IPS-18a (cell line): ENCODE results near the gene STPG3.

Source experiments
- H3K27ac ChIP-seq: one replicate; pipeline ENCODE4 v1.5.1; 2013; ENCODE audit warnings: low read length
- H3K27me3 ChIP-seq: one replicate; pipeline ENCODE4 v1.6.1; 2013; ENCODE audit warnings: mild to moderate bottlenecking, low read length; ENCODE audit not compliant: control insufficient read depth, insufficient read depth
- H3K36me3 ChIP-seq: one replicate; pipeline ENCODE4 v1.6.1; 2013; ENCODE audit warnings: low read depth, low read length; ENCODE audit not compliant: control insufficient read depth
- H3K4me1 ChIP-seq: one replicate; pipeline ENCODE4 v1.6.1; 2013; ENCODE audit warnings: low read depth, low read length; ENCODE audit not compliant: control insufficient read depth
- H3K4me3 ChIP-seq: one replicate; pipeline ENCODE4 v1.5.1; 2013; ENCODE audit warnings: low read length
- H3K9ac ChIP-seq: one replicate; pipeline ENCODE4 v1.6.1; 2013; ENCODE audit warnings: mild to moderate bottlenecking, low read length, moderate library complexity
- H3K9me3 ChIP-seq: one replicate; pipeline ENCODE4 v1.6.1; 2013; ENCODE audit warnings: low read depth, low read length; ENCODE audit not compliant: control insufficient read depth

STPG3 gene

DNA sequence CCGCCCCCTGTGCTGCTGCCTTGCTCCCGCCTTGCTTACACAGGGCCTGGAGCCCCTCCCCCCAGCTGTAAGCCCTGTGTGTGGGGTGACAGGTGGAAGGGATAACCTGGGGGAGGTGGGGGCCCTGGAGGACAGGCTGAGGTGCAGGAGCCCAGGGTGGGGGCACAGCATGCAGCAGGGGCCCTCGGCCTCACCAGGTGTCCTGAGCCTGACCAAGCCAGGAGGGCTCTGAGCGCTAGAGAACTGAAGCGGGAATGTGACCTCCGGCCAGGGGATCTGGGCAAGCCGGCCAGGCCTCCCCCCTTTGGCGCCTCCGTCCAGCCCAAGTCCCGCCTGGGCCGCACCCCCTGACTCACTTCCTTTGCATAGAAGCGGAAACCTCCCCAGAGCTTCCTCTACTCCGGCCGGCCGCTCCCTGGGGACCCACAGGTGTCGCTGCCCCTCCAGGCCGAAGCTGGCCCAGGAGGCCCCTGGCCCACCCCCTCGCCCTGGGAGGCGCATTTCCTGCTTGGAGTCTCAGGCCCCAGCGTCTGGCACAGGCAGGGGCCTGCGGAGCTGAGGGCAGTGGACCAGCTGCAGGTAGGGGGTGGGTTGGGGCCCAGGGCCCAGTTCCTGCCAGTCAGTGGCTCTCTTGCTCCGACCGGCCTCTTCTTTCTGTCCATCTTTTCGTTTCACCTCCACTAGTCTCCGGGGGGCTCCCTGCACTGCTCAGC lies 26.4 kb downstream of the STPG3 start, which contains the start of gene TOR4A:
TOR4A (plus strand) TSS at position 398 of the 713 bp plus-strand sequence. CDS start 964 bp downstream, outside the sequence.
- Histone ChIP-seq H3K27ac (no peak within 1 kb of the TSS), H3K9me3 (no peaks in the 10 kb centered on the region), H3K27me3 (peaks cover 47% of the 10 kb centered on the region), H3K36me3 (no peaks in the 10 kb centered on the region), H3K9ac (peak within 1 kb of the TSS; percentile 54), H3K4me3 (peak within 1 kb of the TSS; percentile 50), H3K4me1 (peaks cover 12% of the 10 kb centered on the region)

DNA sequence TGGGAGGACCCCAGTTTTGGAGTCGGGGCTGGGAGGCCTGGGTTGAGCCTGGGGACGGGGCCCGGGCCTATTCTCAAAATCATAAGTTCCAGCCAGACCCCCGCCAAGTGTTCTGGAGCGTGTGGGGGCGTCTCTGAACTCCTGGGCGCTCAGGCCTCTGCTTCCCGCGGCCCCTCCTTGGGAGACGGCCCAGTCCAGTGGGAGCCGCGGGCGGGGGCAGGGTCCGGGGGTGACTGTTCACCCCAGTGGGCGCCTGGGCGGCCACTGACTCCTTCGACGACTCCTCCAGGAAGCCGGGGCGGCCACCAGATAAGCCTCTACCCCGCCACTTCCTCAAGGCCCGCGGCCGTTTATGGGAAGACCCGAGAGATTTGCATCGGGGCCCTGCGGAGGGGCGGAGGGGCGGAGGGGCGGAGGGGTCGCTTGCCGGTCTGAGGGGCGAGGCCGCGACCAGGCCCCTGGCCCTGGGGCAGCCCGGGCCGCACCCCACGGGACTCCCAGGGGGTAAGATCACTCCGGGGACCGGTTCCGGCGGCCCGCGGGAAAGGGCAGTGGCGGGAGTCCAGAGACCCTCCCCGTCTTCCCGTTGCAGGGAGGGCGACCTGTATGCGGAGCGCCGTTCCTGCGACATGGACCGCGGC lies 27.1 kb downstream of the STPG3 start:
- no peak overlapping the region for H3K9ac ChIP-seq
- peaks cover 12% of the 10 kb centered on the region for H3K4me1 ChIP-seq
- H3K27me3 ChIP-seq: peaks cover 52% of the 10 kb centered on the region
- H3K4me3 ChIP-seq: peak overlapping the region; percentile 50
- no peak overlapping the region for H3K27ac ChIP-seq
- H3K9me3 ChIP-seq: no peaks in the 10 kb centered on the region
- H3K36me3 ChIP-seq: no peaks in the 10 kb centered on the region

DNA sequence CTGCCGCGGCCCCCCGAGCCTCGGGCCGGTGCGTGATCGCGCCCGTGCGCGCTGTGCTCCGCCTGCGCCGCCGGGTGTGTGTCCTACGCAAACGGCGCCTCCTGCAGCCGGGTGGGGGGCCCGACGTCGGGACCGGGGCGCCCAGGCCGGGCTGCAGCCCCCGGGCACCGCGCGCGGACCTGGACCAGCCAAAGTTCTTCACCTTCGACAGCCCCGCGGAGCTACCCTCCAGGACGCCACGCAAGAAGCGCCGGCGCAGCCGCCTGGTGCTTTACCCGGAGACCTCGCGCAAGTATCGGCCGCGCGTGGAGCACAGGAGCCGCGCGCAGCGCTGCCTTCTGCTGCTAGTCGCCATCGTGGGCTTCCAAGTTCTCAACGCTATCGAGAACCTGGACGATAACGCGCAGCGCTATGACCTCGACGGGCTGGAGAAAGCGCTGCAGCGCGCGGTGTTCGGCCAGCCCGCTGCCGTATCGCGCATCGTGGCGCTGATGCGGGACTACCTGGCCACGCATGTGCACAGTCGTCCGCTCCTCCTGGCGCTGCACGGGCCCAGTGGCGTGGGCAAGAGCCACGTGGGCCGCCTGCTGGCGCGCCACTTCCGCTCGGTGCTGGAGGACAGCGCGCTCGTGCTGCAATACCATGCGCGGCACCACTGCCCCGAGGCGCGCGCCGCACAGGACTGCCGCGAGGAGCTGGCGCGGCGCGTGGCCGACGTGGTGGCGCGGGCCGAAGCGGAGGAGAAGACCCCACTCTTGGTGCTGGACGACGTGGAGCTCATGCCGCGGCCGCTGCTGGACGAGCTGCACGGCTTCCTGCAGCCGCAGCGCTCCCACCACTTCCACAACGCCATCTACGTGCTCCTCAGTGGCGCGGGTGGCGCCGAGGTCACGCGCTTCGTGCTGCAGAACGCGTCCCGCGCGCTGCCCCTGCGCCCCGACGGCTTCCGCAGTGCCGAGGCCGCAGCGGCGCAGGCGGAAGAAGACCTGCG lies 27.9 kb downstream of the STPG3 start:
- Histone ChIP-seq H3K4me1 (peaks cover 12% of the 10 kb centered on the region), H3K36me3 (no peaks in the 10 kb centered on the region), H3K4me3 (peak overlapping the region; percentile 50), H3K9ac (no peak overlapping the region), H3K27ac (no peak overlapping the region), H3K27me3 (peaks cover 52% of the 10 kb centered on the region), H3K9me3 (no peaks in the 10 kb centered on the region)

DNA sequence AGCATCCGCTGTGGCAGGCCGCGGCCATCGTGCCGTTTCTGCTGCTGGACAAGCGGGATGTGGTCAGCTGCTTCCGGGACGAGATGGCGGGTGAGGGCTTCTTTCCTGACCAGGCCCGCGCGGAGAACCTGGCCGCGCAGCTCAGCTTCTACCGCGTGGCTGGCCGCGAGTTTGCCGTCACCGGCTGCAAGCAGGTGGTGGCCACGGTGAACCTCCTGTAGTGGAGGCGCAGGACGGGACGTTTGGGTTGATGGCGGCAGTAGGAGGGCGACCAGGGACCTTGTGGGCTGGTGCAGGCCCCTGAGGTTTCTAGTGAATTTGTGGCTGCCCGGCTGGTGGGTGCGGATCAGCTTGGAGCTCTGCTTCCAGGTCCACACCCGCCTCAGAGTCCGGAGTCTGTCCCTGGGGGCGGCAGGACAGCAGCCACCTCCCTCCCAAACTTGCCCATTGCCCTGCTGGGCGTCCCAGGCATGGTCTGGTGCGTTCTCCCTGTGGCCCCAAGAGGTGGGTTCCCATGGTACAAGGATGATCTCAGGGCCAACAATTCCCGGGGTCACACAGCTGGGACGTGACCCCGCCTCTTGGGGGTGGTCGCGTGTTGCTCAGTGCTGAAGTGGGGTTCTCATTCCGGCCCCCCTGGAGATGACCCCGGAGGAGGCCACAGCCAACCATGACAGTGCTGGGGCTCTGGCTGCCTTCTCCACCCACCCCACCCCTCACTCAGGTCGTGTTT lies 28.8 kb downstream of the STPG3 start:
- Histone ChIP-seq H3K36me3 (no peaks in the 10 kb centered on the region), H3K4me3 (no peak overlapping the region), H3K9me3 (no peaks in the 10 kb centered on the region), H3K9ac (no peak overlapping the region), H3K4me1 (peaks cover 12% of the 10 kb centered on the region), H3K27ac (no peak overlapping the region), H3K27me3 (peaks cover 52% of the 10 kb centered on the region)

DNA sequence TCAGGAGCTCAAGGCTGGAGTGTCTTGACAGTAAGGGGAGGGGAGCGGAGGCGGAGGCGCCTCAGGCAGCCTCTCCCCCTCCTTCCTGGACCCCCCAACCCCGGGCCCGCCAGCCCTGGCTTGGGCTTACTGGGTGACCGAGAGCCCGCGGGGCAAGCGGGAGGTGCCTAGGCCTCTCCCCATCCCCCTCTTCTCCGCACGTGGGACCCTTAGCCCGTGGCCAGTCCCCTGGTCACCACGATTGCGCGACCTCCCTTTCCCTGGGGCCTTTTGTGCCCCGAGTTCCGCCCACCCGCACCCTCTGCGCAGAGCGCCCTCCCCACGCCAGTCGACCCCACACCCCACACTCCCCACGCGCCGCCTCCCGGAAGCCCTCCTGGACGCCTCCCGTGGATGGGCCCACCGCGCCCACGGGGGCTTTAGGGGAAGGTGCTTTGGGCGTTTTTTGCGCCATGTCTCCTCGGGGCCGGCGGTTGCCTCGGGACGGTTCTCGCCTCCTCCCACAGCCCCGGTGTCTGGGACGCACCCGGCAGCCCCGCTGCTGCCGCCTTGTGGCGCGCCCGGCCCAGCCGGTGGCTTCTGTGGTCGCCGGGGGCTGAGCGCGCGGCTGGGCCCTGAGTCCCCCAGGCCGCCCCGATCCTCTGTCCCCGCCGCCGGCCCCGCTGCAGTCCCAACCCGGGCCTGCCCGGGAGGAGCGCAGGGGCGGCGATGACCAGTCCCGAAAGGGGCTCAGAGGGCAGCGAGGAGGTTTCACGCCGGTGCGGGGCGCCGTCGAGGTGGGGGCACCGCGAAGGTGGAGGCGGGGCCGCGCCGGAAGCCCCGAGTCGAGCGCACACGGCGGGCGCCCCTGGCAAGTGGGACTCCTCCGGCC lies 29.6 kb downstream of the STPG3 start:
- peaks cover 52% of the 10 kb centered on the region for H3K27me3 ChIP-seq
- no peaks in the 10 kb centered on the region for H3K9me3 ChIP-seq
- H3K4me3 ChIP-seq: peak overlapping the region; percentile 59
- H3K4me1 ChIP-seq: peaks cover 12% of the 10 kb centered on the region
- H3K36me3 ChIP-seq: no peaks in the 10 kb centered on the region
- no peak overlapping the region for H3K27ac ChIP-seq
- no peak overlapping the region for H3K9ac ChIP-seq

DNA sequence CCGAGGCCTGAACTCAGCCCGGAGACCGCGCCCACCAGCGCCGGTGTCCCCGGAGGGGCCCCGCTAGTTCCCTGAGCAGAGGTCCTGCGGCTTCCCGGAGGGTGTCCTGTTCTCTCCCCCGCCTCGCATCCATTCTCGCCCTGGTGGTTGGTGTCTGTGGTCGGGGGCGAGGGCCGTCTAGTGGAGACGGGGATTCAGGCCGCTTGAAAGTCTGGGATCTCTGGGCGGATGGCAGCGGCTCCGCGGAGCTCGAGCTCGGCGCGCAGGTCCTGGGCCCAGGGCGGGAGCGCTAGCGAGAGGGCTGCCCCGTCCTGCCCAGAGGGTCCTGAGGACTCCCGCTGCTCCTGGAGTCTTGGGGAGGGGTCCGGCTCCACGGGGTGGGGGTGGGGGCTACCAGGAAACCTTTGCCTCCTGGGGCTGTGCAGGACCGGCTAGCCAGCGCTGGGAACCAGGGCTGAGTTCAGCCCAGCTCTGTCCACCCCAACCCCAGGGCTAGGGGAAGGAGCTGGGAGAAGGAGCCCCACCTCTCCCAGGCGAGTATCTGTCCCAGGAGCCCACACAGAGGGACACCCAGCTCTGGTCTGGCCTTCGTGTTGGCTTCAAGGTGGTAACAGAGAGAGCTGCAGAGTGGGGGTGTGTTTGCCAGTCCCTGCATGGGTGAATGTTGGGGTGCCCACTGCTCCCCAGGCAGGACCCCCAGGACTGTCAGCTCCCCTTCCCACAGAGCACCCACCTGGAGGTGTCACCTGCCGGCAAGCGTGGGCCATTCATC lies 30.4 kb downstream of the STPG3 start:
- no peak overlapping the region for H3K9ac ChIP-seq
- H3K4me3 ChIP-seq: peak overlapping the region; percentile 59
- peaks cover 52% of the 10 kb centered on the region for H3K27me3 ChIP-seq
- no peaks in the 10 kb centered on the region for H3K9me3 ChIP-seq
- H3K36me3 ChIP-seq: no peaks in the 10 kb centered on the region
- no peak overlapping the region for H3K27ac ChIP-seq
- H3K4me1 ChIP-seq: peaks cover 9% of the 10 kb centered on the region

DNA sequence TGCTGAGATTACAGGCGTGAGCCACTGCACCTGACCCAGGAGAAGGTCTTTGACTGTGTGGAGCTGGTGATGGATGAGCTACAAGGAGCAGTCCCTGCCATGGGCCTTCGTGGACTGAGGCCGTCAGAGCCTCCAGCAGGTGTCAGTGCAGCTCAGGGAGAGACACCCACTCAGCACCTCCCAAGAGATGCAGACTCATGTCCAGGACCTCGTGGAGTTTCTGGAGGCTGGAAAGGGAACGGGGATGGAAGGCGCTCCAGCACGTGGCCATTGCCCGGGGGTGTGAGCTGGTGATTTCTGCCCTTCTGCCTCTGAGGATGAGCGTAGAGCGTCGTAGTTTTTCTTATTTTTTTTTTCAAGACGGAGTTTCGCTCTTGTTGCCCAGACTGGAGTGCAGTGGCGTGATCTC lies 35.9 kb downstream of the STPG3 start:
- Histone ChIP-seq H3K36me3 (no peaks in the 10 kb centered on the region), H3K4me1 (no peaks in the 10 kb centered on the region), H3K4me3 (no peak overlapping the region), H3K27ac (no peak overlapping the region), H3K9ac (no peak overlapping the region), H3K9me3 (no peaks in the 10 kb centered on the region), H3K27me3 (peaks cover 10% of the 10 kb centered on the region)

DNA sequence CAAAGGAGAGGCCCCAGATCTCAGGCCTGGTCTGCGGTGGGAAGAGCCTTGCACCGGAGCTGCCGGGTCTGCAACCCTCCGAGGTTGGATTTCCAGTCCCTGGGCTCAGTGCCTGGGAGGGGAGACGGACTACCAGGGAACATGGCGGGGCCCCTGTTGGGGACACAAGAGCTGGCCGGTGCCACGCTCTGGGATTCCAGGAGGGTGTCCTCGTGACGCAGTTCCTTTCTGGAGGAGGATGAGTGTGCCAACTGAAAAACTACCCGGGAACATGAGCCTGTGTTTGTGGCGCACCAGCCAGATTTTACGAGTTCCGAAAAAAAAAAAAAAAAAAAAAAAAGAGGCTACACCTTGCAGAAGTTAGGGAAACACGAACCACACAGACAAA lies 42.0 kb downstream of the STPG3 start:
- no peaks in the 10 kb centered on the region for H3K36me3 ChIP-seq
- no peak overlapping the region for H3K9ac ChIP-seq
- no peak overlapping the region for H3K27ac ChIP-seq
- H3K27me3 ChIP-seq: peaks cover 44% of the 10 kb centered on the region
- no peak overlapping the region for H3K4me3 ChIP-seq
- H3K9me3 ChIP-seq: no peaks in the 10 kb centered on the region
- H3K4me1 ChIP-seq: peaks cover 13% of the 10 kb centered on the region

DNA sequence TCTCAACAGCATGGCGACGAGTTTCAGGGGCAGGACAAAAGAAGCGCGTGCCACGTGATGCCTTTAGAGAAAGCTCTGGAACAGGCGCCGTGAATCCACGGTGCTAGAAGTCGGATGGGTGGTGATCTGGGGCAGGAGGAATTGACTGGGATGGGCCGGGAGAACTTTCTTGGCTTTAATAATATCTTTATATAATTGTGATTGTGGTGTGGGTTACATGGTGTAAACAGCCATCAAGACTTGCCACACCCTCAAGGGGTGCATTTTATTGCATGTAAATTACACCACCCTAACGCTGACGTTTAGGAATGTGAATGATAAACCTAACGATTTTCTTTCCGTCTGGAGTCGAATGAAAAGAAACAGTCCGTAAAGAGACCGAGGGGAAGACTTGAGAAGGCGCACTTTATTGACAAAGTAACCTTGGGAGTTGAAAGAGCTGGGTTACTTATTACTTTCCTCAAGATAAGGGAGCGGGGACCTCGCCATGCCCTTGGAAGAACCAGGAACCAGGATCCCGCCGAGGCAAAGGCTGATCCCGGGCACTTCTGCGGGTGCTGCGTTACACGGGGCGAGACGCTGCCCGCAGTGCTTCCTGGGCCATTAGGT lies 42.5 kb downstream of the STPG3 start:
- H3K4me1 ChIP-seq: peaks cover 18% of the 10 kb centered on the region
- H3K4me3 ChIP-seq: no peak overlapping the region
- H3K9ac ChIP-seq: no peak overlapping the region
- H3K36me3 ChIP-seq: no peaks in the 10 kb centered on the region
- H3K27ac ChIP-seq: no peak overlapping the region
- H3K27me3 ChIP-seq: peaks cover 49% of the 10 kb centered on the region
- H3K9me3 ChIP-seq: no peaks in the 10 kb centered on the region
